Mesendoderm (in vitro differentiated cells): ENCODE measurements around the gene MTPN.

ENCODE experiments used
- DNase-seq: peaks from one replicate; pipeline ENCODE4 v3.0.0; 2013
- H2AK5ac ChIP-seq: 2 replicates; pipeline ENCODE4 v1.6.1; 2013; ENCODE audit warnings: low read length, inconsistent platforms
- H2BK120ac ChIP-seq: 2 replicates; pipeline ENCODE4 v1.6.1; 2013; ENCODE audit warnings: low read depth, mild to moderate bottlenecking, low read length, moderate library complexity, mixed read lengths
- H2BK15ac ChIP-seq: replicated peaks from 2 replicates; pipeline ENCODE4 v1.6.1; 2013; ENCODE audit warnings: low read depth, mild to moderate bottlenecking, moderate library complexity
- H2BK5ac ChIP-seq: 2 replicates; pipeline ENCODE4 v1.6.1; 2013; ENCODE audit warnings: low read length, inconsistent platforms
- H3K18ac ChIP-seq: 2 replicates; pipeline ENCODE4 v1.6.1; 2013; ENCODE audit warnings: mild to moderate bottlenecking, low read length, mixed read lengths
- H3K23ac ChIP-seq: one replicate; pipeline ENCODE4 v1.6.1; 2013; ENCODE audit warnings: low read length
- H3K27ac ChIP-seq: 2 replicates; pipeline ENCODE4 v1.5.1; 2013; ENCODE audit warnings: low read depth, mild to moderate bottlenecking, inconsistent platforms, low read length, moderate library complexity
- H3K27me3 ChIP-seq: 2 replicates; pipeline ENCODE4 v1.6.1; 2013; ENCODE audit warnings: low read length, control low read depth, mild to moderate bottlenecking, inconsistent platforms; ENCODE audit not compliant: insufficient read depth, poor library complexity
- H3K36me3 ChIP-seq: 2 replicates; pipeline ENCODE4 v1.6.1; 2013; ENCODE audit warnings: low read length, inconsistent platforms; ENCODE audit not compliant: control insufficient read depth, insufficient read depth
- H3K4ac ChIP-seq: one replicate; pipeline ENCODE4 v1.6.1; 2013; ENCODE audit warnings: low read depth, mild to moderate bottlenecking, low read length, moderate library complexity
- H3K4me1 ChIP-seq: 2 replicates; pipeline ENCODE4 v1.6.1; 2013; ENCODE audit warnings: low read depth, low read length, inconsistent platforms; ENCODE audit not compliant: control insufficient read depth
- H3K4me2 ChIP-seq: 2 replicates; pipeline ENCODE4 v1.6.1; 2013; ENCODE audit warnings: low read length
- H3K4me3 ChIP-seq: 2 replicates; pipeline ENCODE4 v1.5.1; 2013; ENCODE audit warnings: mild to moderate bottlenecking, low read length
- H3K56ac ChIP-seq: one replicate; pipeline ENCODE4 v1.6.1; 2013; ENCODE audit warnings: low read length
- H3K79me1 ChIP-seq: 2 replicates; pipeline ENCODE4 v1.6.1; 2013; ENCODE audit warnings: low read length, inconsistent platforms
- H3K79me2 ChIP-seq: 2 replicates; pipeline ENCODE4 v1.6.1; 2013; ENCODE audit warnings: mild to moderate bottlenecking, low read length; ENCODE audit not compliant: control insufficient read depth, insufficient read depth
- H3K9ac ChIP-seq: 2 replicates; pipeline ENCODE4 v1.6.1; 2013; ENCODE audit warnings: low read length, inconsistent platforms
- H4K5ac ChIP-seq: one replicate; pipeline ENCODE4 v1.6.1; 2013; ENCODE audit warnings: low read length
- H4K8ac ChIP-seq: one replicate; pipeline ENCODE4 v1.6.1; 2013; ENCODE audit warnings: low read depth, mild to moderate bottlenecking, control low read depth, low read length, moderate library complexity
- WGBS: extraction: QIAGEN DNeasy Blood & Tissue Kit; methylation state at CpG from one replicate; pipeline ENCODE4 v1.1.7; 2013; ENCODE audit warnings: low lambda C conversion rate, missing lambda C conversion rate; ENCODE audit not compliant: insufficient coverage; ENCODE audit errors: extremely low coverage; 5-methylcytosine and 5-hydroxymethylcytosine counted together

MTPN gene

GRCh38 chr7:135959646-135960363 lies 17.4 kb downstream of the MTPN start:
- Histone ChIP-seq H2AK5ac (no peak overlapping the region), H2BK5ac (no peak overlapping the region), H3K4me3 (no peak overlapping the region), H3K79me2 (peaks cover 11% of the 10 kb centered on the region), H3K4me1 (no peaks in the 10 kb centered on the region), H3K4ac (no peak overlapping the region), H3K18ac (no peak overlapping the region), H4K5ac (no peak overlapping the region), H3K27ac (no peak overlapping the region), H3K79me1 (peaks cover 13% of the 10 kb centered on the region), H3K56ac (no peak overlapping the region), H2BK120ac (no peak overlapping the region), H4K8ac (no peak overlapping the region), H2BK15ac (no peak overlapping the region), H3K36me3 (no peaks in the 10 kb centered on the region), H3K23ac (no peak overlapping the region), H3K9ac (no peak overlapping the region), H3K4me2 (no peak overlapping the region), H3K27me3 (no peaks in the 10 kb centered on the region)
- DNase-seq: no peak

- Histone ChIP-seq H2BK120ac (no peak overlapping the region), H2BK5ac (no peak overlapping the region), H4K8ac (no peak overlapping the region), H3K18ac (no peak overlapping the region), H3K27me3 (no peaks in the 10 kb centered on the region), H3K36me3 (no peaks in the 10 kb centered on the region), H3K4ac (no peak overlapping the region), H2BK15ac (no peak overlapping the region), H3K4me3 (no peak overlapping the region), H3K4me1 (no peaks in the 10 kb centered on the region), H4K5ac (no peak overlapping the region), H3K23ac (no peak overlapping the region), H2AK5ac (no peak overlapping the region), H3K4me2 (no peak overlapping the region), H3K56ac (no peak overlapping the region), H3K79me1 (peaks cover 10% of the 10 kb centered on the region), H3K9ac (no peak overlapping the region), H3K27ac (no peak overlapping the region), H3K79me2 (peaks cover 8% of the 10 kb centered on the region)
- DNase-seq: no peak
- WGBS: no CpG with 5 or more reads among the region's 1 CpG
Measured at GRCh38 chr7:135958173-135958572, 19.0 kb downstream of the MTPN start.

- WGBS: no CpG with 5 or more reads among the region's 2 CpGs
- Histone ChIP-seq H3K23ac (no peak overlapping the region), H4K5ac (no peak overlapping the region), H2BK120ac (no peak overlapping the region), H3K4me3 (no peak overlapping the region), H3K4me2 (no peak overlapping the region), H2BK15ac (no peak overlapping the region), H3K27ac (no peak overlapping the region), H3K56ac (no peak overlapping the region), H2AK5ac (no peak overlapping the region), H2BK5ac (no peak overlapping the region), H3K4me1 (no peaks in the 10 kb centered on the region), H3K79me1 (peaks cover 8% of the 10 kb centered on the region), H3K36me3 (no peaks in the 10 kb centered on the region), H3K4ac (no peak overlapping the region), H3K18ac (no peak overlapping the region), H3K79me2 (peaks cover 6% of the 10 kb centered on the region), H4K8ac (peak overlapping the region; percentile 13), H3K27me3 (no peaks in the 10 kb centered on the region), H3K9ac (no peak overlapping the region)
- peak; percentile 45 for DNase-seq
Measured at GRCh38 chr7:135957627-135958026, 19.5 kb downstream of the MTPN start.

- WGBS: no CpG with 5 or more reads among the region's 2 CpGs
Measured at GRCh38 chr7:135956393-135956792, 20.8 kb downstream of the MTPN start.

GRCh38 chr7:135950972-135951371 lies 26.2 kb downstream of the MTPN start:
- Histone ChIP-seq H3K9ac (no peak overlapping the region), H3K4me1 (no peaks in the 10 kb centered on the region), H3K4ac (no peak overlapping the region), H3K4me2 (no peak overlapping the region), H3K27me3 (no peaks in the 10 kb centered on the region), H3K4me3 (no peak overlapping the region), H3K36me3 (no peaks in the 10 kb centered on the region), H2AK5ac (no peak overlapping the region), H2BK15ac (no peak overlapping the region), H4K5ac (no peak overlapping the region), H3K18ac (no peak overlapping the region), H3K27ac (no peak overlapping the region), H3K56ac (no peak overlapping the region), H2BK120ac (no peak overlapping the region), H2BK5ac (no peak overlapping the region), H4K8ac (no peak overlapping the region), H3K79me2 (peaks cover 5% of the 10 kb centered on the region), H3K79me1 (peaks cover 2% of the 10 kb centered on the region), H3K23ac (no peak overlapping the region)
- DNase-seq: no peak
- no CpG with 5 or more reads among the region's 2 CpGs for WGBS

More at GRCh38 chr7:135956393-135956792, 20.8 kb downstream of the MTPN start:
- Histone ChIP-seq H4K5ac (no peak overlapping the region), H3K23ac (no peak overlapping the region), H3K27me3 (no peaks in the 10 kb centered on the region), H3K36me3 (no peaks in the 10 kb centered on the region), H3K4me2 (no peak overlapping the region), H2BK5ac (no peak overlapping the region), H3K4me3 (no peak overlapping the region), H2BK120ac (no peak overlapping the region), H3K56ac (no peak overlapping the region), H4K8ac (no peak overlapping the region), H3K18ac (no peak overlapping the region), H3K79me2 (peaks cover 6% of the 10 kb centered on the region), H3K79me1 (peaks cover 8% of the 10 kb centered on the region), H2BK15ac (no peak overlapping the region), H3K9ac (no peak overlapping the region), H2AK5ac (no peak overlapping the region), H3K27ac (no peak overlapping the region), H3K4me1 (no peaks in the 10 kb centered on the region), H3K4ac (no peak overlapping the region)
- DNase-seq: no peak

- H3K9ac ChIP-seq: no peak overlapping the region
- H3K23ac ChIP-seq: no peak overlapping the region
- no peaks in the 10 kb centered on the region for H3K36me3 ChIP-seq
- no peaks in the 10 kb centered on the region for H3K4me1 ChIP-seq
- no peak overlapping the region for H3K18ac ChIP-seq
- H4K8ac ChIP-seq: no peak overlapping the region
- H2BK120ac ChIP-seq: no peak overlapping the region
- no peak overlapping the region for H3K4me2 ChIP-seq
- H4K5ac ChIP-seq: no peak overlapping the region
- H3K4ac ChIP-seq: no peak overlapping the region
- H3K56ac ChIP-seq: no peak overlapping the region
- peaks cover 5% of the 10 kb centered on the region for H3K79me2 ChIP-seq
- H3K4me3 ChIP-seq: no peak overlapping the region
- H3K27me3 ChIP-seq: no peaks in the 10 kb centered on the region
- H3K27ac ChIP-seq: no peak overlapping the region
- H3K79me1 ChIP-seq: peaks cover 2% of the 10 kb centered on the region
- H2AK5ac ChIP-seq: no peak overlapping the region
- no peak overlapping the region for H2BK15ac ChIP-seq
- no peak overlapping the region for H2BK5ac ChIP-seq
- DNase-seq: no peak
Measured at GRCh38 chr7:135950429-135950828, 26.7 kb downstream of the MTPN start.
